Loucy (cell line): ENCODE results near the gene TMEM184A.

ENCODE experiments used
- H2AFZ ChIP-seq: fragments of 200-600 bp; sonication (generic); 2 replicates; pipeline ENCODE4 v1.6.0; 2016; ENCODE audit warnings: antibody characterized with exemption, mild to moderate bottlenecking, low read length, moderate library complexity
- H3F3A ChIP-seq: fragments of 200-600 bp; 2 replicates; pipeline ENCODE4 v1.6.0; 2016; ENCODE audit warnings: antibody characterized with exemption, low read depth, mild to moderate bottlenecking
- H3K27me3 ChIP-seq: fragments of 200-600 bp; sonication (generic); 2 replicates; pipeline ENCODE4 v1.6.1; 2014; ENCODE audit warnings: low read length, mild to moderate bottlenecking; ENCODE audit not compliant: insufficient read depth, poor library complexity, severe bottlenecking
- H3K36me3 ChIP-seq: fragments of 200-600 bp; sonication (generic); 2 replicates; pipeline ENCODE4 v1.6.1; 2016; ENCODE audit warnings: low read length; ENCODE audit not compliant: insufficient read depth
- H3K4me1 ChIP-seq: fragments of 200-600 bp; sonication (generic); 2 replicates; pipeline ENCODE4 v1.5.1; 2014; ENCODE audit warnings: low read length, mild to moderate bottlenecking; ENCODE audit not compliant: insufficient read depth, poor library complexity, severe bottlenecking
- H3K4me2 ChIP-seq: fragments of 200-600 bp; sonication (generic); 2 replicates; pipeline ENCODE4 v1.6.0; 2014; ENCODE audit warnings: antibody characterized with exemption, low read length, low read depth, mild to moderate bottlenecking; ENCODE audit not compliant: poor library complexity, severe bottlenecking
- H3K4me3 ChIP-seq: fragments of 200-600 bp; sonication (generic); 2 replicates; pipeline ENCODE4 v1.5.1; 2014; ENCODE audit warnings: low read length, mild to moderate bottlenecking, mixed read lengths; ENCODE audit not compliant: poor library complexity, severe bottlenecking
- H3K79me2 ChIP-seq: fragments of 200-600 bp; sonication (generic); 2 replicates; pipeline ENCODE4 v1.6.1; 2014; ENCODE audit warnings: low read length; ENCODE audit not compliant: insufficient read depth
- H3K9ac ChIP-seq: fragments of 200-600 bp; sonication (generic); 2 replicates; pipeline ENCODE4 v1.6.0; 2014; ENCODE audit warnings: mild to moderate bottlenecking, low read depth, low read length, moderate library complexity; ENCODE audit not compliant: poor library complexity, severe bottlenecking
- H3K9me2 ChIP-seq: fragments of 200-600 bp; sonication (generic); replicated peaks from 2 replicates; pipeline ENCODE4 v1.6.1; 2016; ENCODE audit warnings: low read depth, low read length, mixed read lengths
- H3K9me3 ChIP-seq: fragments of 200-600 bp; sonication (generic); 2 replicates; pipeline ENCODE4 v1.6.1; 2014; ENCODE audit warnings: mild to moderate bottlenecking, antibody characterized with exemption, low read length, low read depth; ENCODE audit not compliant: insufficient read depth
- H4K20me1 ChIP-seq: fragments of 200-600 bp; sonication (generic); 2 replicates; pipeline ENCODE4 v1.6.0; 2014; ENCODE audit warnings: antibody characterized with exemption, low read length, mild to moderate bottlenecking; ENCODE audit not compliant: insufficient read depth, poor library complexity, severe bottlenecking
- CTCF ChIP-seq: fragments of 200-600 bp; sonication (generic); conservative IDR thresholded peaks from 2 replicates; pipeline ENCODE4 v1.5.1; 2014; ENCODE audit warnings: mild to moderate bottlenecking, antibody characterized with exemption, low read length
- EZH2phosphoT487 ChIP-seq: fragments of 200-600 bp; IDR thresholded peaks from 2 replicates; pipeline ENCODE4 v1.6.1; 2018; ENCODE audit warnings: antibody characterized with exemption, mild to moderate bottlenecking, moderate library complexity, borderline replicate concordance

TMEM184A gene

DNA sequence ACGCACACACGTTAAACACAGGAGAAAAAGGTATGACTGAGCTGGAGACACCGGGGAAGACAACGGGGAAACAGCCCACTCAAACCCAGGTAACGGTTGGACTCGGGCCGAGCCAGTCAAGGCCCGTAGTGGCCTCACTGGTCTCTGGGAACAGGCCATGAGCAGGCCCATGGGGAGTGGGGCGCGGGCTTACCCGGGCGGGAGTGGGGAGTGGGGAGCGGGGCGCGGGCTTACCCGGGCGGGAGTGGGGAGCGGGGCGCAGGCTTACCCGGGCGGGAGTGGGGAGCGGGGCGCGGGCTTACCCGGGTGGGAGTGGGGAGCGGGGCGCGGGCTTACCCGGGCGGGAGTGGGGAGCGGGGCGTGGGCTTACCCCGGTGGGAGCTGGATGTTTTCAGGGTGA, 63.4 kb downstream of the TMEM184A start:
- TF ChIP-seq CTCF (no peak), EZH2phosphoT487 (no peak)
- no peak overlapping the region for H2AFZ ChIP-seq
- no peaks in the 10 kb centered on the region for H3F3A ChIP-seq
- H3K9ac ChIP-seq = no peak overlapping the region
- peaks cover 85% of the 10 kb centered on the region; the same call in 1 of the 2 replicates for H3K36me3 ChIP-seq
- peaks cover 6% of the 10 kb centered on the region for H4K20me1 ChIP-seq
- no peaks in the 10 kb centered on the region for H3K27me3 ChIP-seq
- H3K4me1 ChIP-seq = no peaks in the 10 kb centered on the region
- no peaks in the 10 kb centered on the region for H3K9me3 ChIP-seq
- H3K4me2 ChIP-seq = no peak overlapping the region
- no peaks in the 10 kb centered on the region for H3K79me2 ChIP-seq
- no peak overlapping the region for H3K4me3 ChIP-seq
- no peaks in the 10 kb centered on the region for H3K9me2 ChIP-seq
